ENCODE results near the gene NGDN. TPM values are rescaled to one million over a fixed set of nuclear protein-coding genes. Genes with fewer than 3 reads are reported as not detected.

NGDN gene
- total and polyA plus RNA-seq, 2 of the 4 experiments (the other 2 are of a cell fraction), result 48.1 to 49.8 TPM

GRCh38 chr14:23443881-23444280 lies 25.6 kb upstream of the NGDN start:
- no peaks in the 10 kb centered on the region; the same call in 1 of the 2 replicates for H3K9me1 ChIP-seq (ENCODE audit: insufficient read depth, low read length)
- no peak overlapping the region for H3K4me2 ChIP-seq (ENCODE audit: low read depth, low read length)
- no peak overlapping the region for H3K4ac ChIP-seq (ENCODE audit: low read depth, low read length)
- H4K20me1 ChIP-seq (ENCODE audit: insufficient read depth, low read length), result no peaks in the 10 kb centered on the region
- intact Hi-C loops (cut with micrococcal nuclease), result no loop called here
- H3K27me3 ChIP-seq (ENCODE audit: control insufficient read depth, insufficient read depth, low read length), result peaks cover 19% of the 10 kb centered on the region
- H3K14ac ChIP-seq (replicated peaks; ENCODE audit: low read depth, low read length), result no peak overlapping the region
- no peak overlapping the region for H4K8ac ChIP-seq (ENCODE audit: low read depth in 2 of 2, low read length in 2 of 2)
- H3K56ac ChIP-seq (ENCODE audit: extremely low read depth, insufficient read depth, low read length), result no peak overlapping the region
- POLR2A ChIA-PET (ENCODE audit: unreplicated experiment), result no interaction called here
- H3K9ac ChIP-seq (ENCODE audit: low read depth, low read length), result no peak overlapping the region
- H3K79me1 ChIP-seq (ENCODE audit: low read depth in 1 of 2, low read length in 2 of 2), result no peaks in the 10 kb centered on the region
- no peak overlapping the region for H3K27ac ChIP-seq (ENCODE audit: insufficient read depth, low read length)
- H3K9me3 ChIP-seq (ENCODE audit: control insufficient read depth, insufficient read depth, low read length), result no peaks in the 10 kb centered on the region
- no peak overlapping the region for H2BK120ac ChIP-seq (ENCODE audit: low read depth, low read length)
- H3K4me3 ChIP-seq (ENCODE audit: insufficient read depth, low read depth, low read length), result no peak overlapping the region
- ATAC-seq (ENCODE audit: low read depth) (no peak), DNase-seq (no peak)
- in situ Hi-C loops (cut with MboI; ENCODE audit: low sequenced_read_pairs), result no loop called here
- H3K4me1 ChIP-seq (ENCODE audit: control insufficient read depth, insufficient read depth, low read length), result no peaks in the 10 kb centered on the region
- no CpG with 5 or more reads among the region's 6 CpGs for whole genome bisulfite sequencing, 2 experiments (ENCODE audit: extremely low coverage in 2 of 2, insufficient read length in 1 of 2)
- no peak overlapping the region for H3K23ac ChIP-seq (ENCODE audit: low read depth, low read length)
- no peak overlapping the region for H3K18ac ChIP-seq (ENCODE audit: low read depth, low read length)
- TF ChIP-seq SMC3 (IDR thresholded peaks at IDR 0.05; ENCODE audit: low read depth, low read length) (no peak), MAZ (IDR thresholded peaks at IDR 0.05; ENCODE audit: borderline replicate concordance, low read depth, low read length) (no peak), POLR2A (IDR thresholded peaks at IDR 0.05; ENCODE audit: low read depth, low read length) (no peak)
- dilution Hi-C loops (cut with HindIII; ENCODE audit: low sequenced_read_pairs, unreplicated experiment), result no loop called here
- H2AK5ac ChIP-seq (ENCODE audit: low read depth, low read length), result no peak overlapping the region
- H2BK20ac ChIP-seq (ENCODE audit: low read depth, low read length), result no peak overlapping the region
- no peak overlapping the region for H2BK5ac ChIP-seq (ENCODE audit: low read depth, low read length, poor library complexity, severe bottlenecking)
- no peak overlapping the region for H4K5ac ChIP-seq (ENCODE audit: low read depth, low read length)
- no peaks in the 10 kb centered on the region for H3K36me3 ChIP-seq (ENCODE audit: control insufficient read depth, insufficient read depth, low read length)
- no peak overlapping the region for H2AFZ ChIP-seq (replicated peaks; ENCODE audit: low read length, poor library complexity)
- no peak overlapping the region for H2BK15ac ChIP-seq (ENCODE audit: low read depth, low read length)
- no TSS peak for BruUV-seq (replicated peaks)
- H2AK9ac ChIP-seq (replicated peaks; ENCODE audit: low read depth, low read length, poor library complexity), result no peak overlapping the region
- CTCF ChIA-PET, result interaction anchor here (0.7 kb wide), 1 partner anchor 10 kb away, joined by 3 read pairs; no protein-coding TSS in a partner anchor
- H4K91ac ChIP-seq (ENCODE audit: insufficient read depth, low read depth, low read length), result no peak overlapping the region

Measured in IMR-90 (cell line).